ENCODE data around the gene AOC1. TPM values are rescaled to one million over a fixed set of nuclear protein-coding genes. Genes with fewer than 3 reads are reported as not detected.

Gene AOC1
- total and polyA plus RNA-seq, 7 donors: 0.08 to 0.25 TPM; not detected in 5

- Histone ChIP-seq H3K4me3 (no peak overlapping the region), H3K36me3 (ENCODE audit: insufficient read depth in 1 of 2, low read depth in 1 of 2) (no peaks in the 10 kb centered on the region), H3K27ac (no peak overlapping the region), H3K4me1 (no peaks in the 10 kb centered on the region), H3K9me3 (no peaks in the 10 kb centered on the region), H3K27me3 (ENCODE audit: insufficient read depth in 3 of 3, low read length in 2 of 3) (peaks cover 0 to 14% (median 9%) of the 10 kb centered on the region in 3 donors)
- DNase-seq (no peak), ATAC-seq (no peak)
- 73 to 84% (median 75%) methylated on average over 6 of the region's 6 CpGs for WGBS, 3 donors
- intact Hi-C loops (cut with DNase I): no loop called here
- TF ChIP-seq, protein P1, sequence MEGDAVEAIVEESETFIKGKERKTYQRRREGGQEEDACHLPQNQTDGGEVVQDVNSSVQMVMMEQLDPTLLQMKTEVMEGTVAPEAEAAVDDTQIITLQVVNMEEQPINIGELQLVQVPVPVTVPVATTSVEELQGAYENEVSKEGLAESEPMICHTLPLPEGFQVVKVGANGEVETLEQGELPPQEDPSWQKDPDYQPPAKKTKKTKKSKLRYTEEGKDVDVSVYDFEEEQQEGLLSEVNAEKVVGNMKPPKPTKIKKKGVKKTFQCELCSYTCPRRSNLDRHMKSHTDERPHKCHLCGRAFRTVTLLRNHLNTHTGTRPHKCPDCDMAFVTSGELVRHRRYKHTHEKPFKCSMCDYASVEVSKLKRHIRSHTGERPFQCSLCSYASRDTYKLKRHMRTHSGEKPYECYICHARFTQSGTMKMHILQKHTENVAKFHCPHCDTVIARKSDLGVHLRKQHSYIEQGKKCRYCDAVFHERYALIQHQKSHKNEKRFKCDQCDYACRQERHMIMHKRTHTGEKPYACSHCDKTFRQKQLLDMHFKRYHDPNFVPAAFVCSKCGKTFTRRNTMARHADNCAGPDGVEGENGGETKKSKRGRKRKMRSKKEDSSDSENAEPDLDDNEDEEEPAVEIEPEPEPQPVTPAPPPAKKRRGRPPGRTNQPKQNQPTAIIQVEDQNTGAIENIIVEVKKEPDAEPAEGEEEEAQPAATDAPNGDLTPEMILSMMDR (IDR thresholded peaks at IDR 0.05): no peak
Measured at GRCh38 chr7:150855046-150855445, 2.7 kb downstream of the AOC1 start.

DNA sequence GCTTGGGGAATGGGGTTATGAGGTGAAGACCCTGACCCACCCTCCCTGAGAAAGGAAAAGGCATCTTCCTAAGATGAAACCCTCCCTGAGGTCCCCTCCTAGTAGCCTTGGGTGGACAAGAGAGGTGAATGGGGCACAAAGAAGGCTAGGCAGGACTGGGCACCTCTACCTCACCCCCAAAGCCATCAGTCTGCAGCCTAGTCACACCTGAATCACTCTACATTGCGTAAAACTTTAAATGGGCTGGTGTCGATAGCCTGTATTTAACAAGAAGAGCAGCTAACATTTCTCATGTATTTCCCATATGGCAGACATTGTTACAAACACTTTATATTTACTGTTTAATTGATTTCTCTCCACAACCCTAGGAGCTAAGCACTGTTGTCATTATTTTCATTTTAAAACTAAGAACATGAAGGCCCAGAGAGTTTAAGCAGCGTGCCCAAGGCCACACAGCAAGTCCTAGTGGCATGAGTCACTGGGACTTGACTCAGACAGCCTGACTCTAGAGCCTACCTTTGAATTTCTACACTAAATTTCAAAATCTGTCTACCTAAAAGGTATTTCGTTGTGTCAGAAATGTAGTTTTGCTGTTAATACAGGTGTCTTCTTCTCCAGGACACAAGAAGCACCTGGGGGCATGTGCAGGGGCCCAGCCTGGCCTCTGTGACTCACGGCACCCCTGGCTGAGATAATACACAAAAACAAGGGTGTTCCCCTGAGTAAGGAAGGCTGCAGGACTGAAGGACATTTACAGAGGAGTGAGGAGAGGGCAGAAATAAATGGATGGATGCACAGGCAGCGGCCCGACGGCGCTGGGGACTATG lies 3.4 kb downstream of the AOC1 start:
- no peak overlapping the region for H3K27ac ChIP-seq
- no peaks in the 10 kb centered on the region for H3K9me3 ChIP-seq
- no peak for DNase-seq
- H3K4me3 ChIP-seq: no peak overlapping the region
- H3K27me3 ChIP-seq (ENCODE audit: insufficient read depth in 3 of 3, low read length in 2 of 3): peaks cover 0 to 14% (median 9%) of the 10 kb centered on the region in 3 donors
- intact Hi-C loops (cut with DNase I): no loop called here
- 81 to 88% (median 86%) methylated on average over 9 of the region's 9 CpGs for WGBS, 3 donors
- H3K4me1 ChIP-seq: no peaks in the 10 kb centered on the region
- no peak for ATAC-seq
- TF ChIP-seq, protein P1 (IDR thresholded peaks at IDR 0.05): no peak
- no peaks in the 10 kb centered on the region for H3K36me3 ChIP-seq (ENCODE audit: insufficient read depth in 1 of 2, low read depth in 1 of 2)

GRCh38 chr7:150856303-150857275 lies 4.3 kb downstream of the AOC1 start:
- Histone ChIP-seq H3K4me3 (no peak overlapping the region), H3K4me1 (no peaks in the 10 kb centered on the region), H3K27me3 (ENCODE audit: insufficient read depth in 3 of 3, low read length in 2 of 3) (peaks cover 0 to 13% (median 7%) of the 10 kb centered on the region in 3 donors), H3K27ac (no peak overlapping the region), H3K36me3 (ENCODE audit: insufficient read depth in 1 of 2, low read depth in 1 of 2) (no peaks in the 10 kb centered on the region), H3K9me3 (no peaks in the 10 kb centered on the region)
- TF ChIP-seq, protein P1 (IDR thresholded peaks at IDR 0.05): no peak
- no peak for ATAC-seq
- WGBS, 3 donors: 77 to 83% (median 79%) methylated on average over 26 of the region's 26 CpGs
- DNase-seq: no peak
- intact Hi-C loops (cut with DNase I): no loop called here

- H3K4me1 ChIP-seq: no peaks in the 10 kb centered on the region
- intact Hi-C loops (cut with DNase I): no loop called here
- no peak overlapping the region for H3K4me3 ChIP-seq
- 91 to 94% (median 91%) methylated on average over 41 to 43 of the region's 43 CpGs for WGBS, 3 donors
- peaks cover 0 to 8% (median 5%) of the 10 kb centered on the region in 3 donors for H3K27me3 ChIP-seq (ENCODE audit: insufficient read depth in 3 of 3, low read length in 2 of 3)
- no peaks in the 10 kb centered on the region for H3K9me3 ChIP-seq
- TF ChIP-seq, protein P1 (IDR thresholded peaks at IDR 0.05): no peak
- H3K36me3 ChIP-seq (ENCODE audit: insufficient read depth in 1 of 2, low read depth in 1 of 2): no peaks in the 10 kb centered on the region
- DNase-seq (no peak), ATAC-seq (no peak)
- no peak overlapping the region for H3K27ac ChIP-seq
Measured at GRCh38 chr7:150857276-150858055, 5.1 kb downstream of the AOC1 start.

Data from psoas muscle (tissue), 8 donors.